GM21737 (cell line): ENCODE measurements around the gene STK39.
"Not testable (repeated sequence)": the region's sequence is repeated elsewhere in the genome, so short reads cannot be mapped to it uniquely, and the experiment has no call there.

Experiments used
- ATAC-seq: cut with Tn5 transposase; IDR thresholded peaks from one replicate; pipeline ENCODE4 v1.9.1; 2021; ENCODE audit warnings: mild to moderate bottlenecking, moderate library complexity; ENCODE audit not compliant: unreplicated experiment

Gene STK39

GRCh38 chr2:168247341-168248261 lies at the start of gene STK39:
Gene STK39 (minus strand): TSS chr2:168247595. CDS start chr2:168247435, 160 bp downstream.
- ATAC-seq = peak; percentile 79

- no peak for ATAC-seq
These were observed 47.7 kb upstream of the STK39 start for GRCh38 chr2:168295051-168295450.

GRCh38 chr2:168294409-168294808 lies 47.0 kb upstream of the STK39 start:
- no peak for ATAC-seq

- ATAC-seq = no peak
These were observed 46.4 kb upstream of the STK39 start for GRCh38 chr2:168293766-168294165.

- ATAC-seq = no peak
These were observed 43.0 kb upstream of the STK39 start for GRCh38 chr2:168290391-168290790.

- ATAC-seq = no peak
These were observed 42.5 kb upstream of the STK39 start for GRCh38 chr2:168289880-168290279.

GRCh38 chr2:168286535-168286934 lies 39.1 kb upstream of the STK39 start:
- ATAC-seq = no peak

GRCh38 chr2:168278424-168278888 lies 31.1 kb upstream of the STK39 start:
- no peak for ATAC-seq

GRCh38 chr2:168277276-168277675 lies 29.9 kb upstream of the STK39 start:
- ATAC-seq = no peak

GRCh38 chr2:168272225-168272624 lies 24.8 kb upstream of the STK39 start:
- no peak for ATAC-seq

GRCh38 chr2:168262926-168263325 lies 15.5 kb upstream of the STK39 start:
- ATAC-seq = not testable (repeated sequence)

GRCh38 chr2:168256448-168256847 lies 9.1 kb upstream of the STK39 start:
- no peak for ATAC-seq

- no peak for ATAC-seq
These were observed 8.5 kb upstream of the STK39 start for GRCh38 chr2:168255866-168256265.

- no peak for ATAC-seq
These were observed 7.7 kb upstream of the STK39 start for GRCh38 chr2:168255103-168255502.

GRCh38 chr2:168254158-168254935 lies 7.0 kb upstream of the STK39 start:
- no peak for ATAC-seq

GRCh38 chr2:168253379-168253778 lies 6.0 kb upstream of the STK39 start:
- no peak for ATAC-seq

- no peak for ATAC-seq
These were observed 5.6 kb upstream of the STK39 start for GRCh38 chr2:168252976-168253375.

GRCh38 chr2:168246483-168247340 lies 683 bp downstream of the STK39 start:
- ATAC-seq = peak; percentile 53

- ATAC-seq = no peak
These were observed 1.3 kb downstream of the STK39 start for GRCh38 chr2:168246072-168246482.

GRCh38 chr2:168245074-168245825 lies 2.1 kb downstream of the STK39 start:
- ATAC-seq = no peak
